SK-N-MC (cell line): ENCODE data around the gene PRTFDC1.

Source experiments
- EZH2 ChIP-seq: fragments of 200-600 bp; sonication (generic); IDR thresholded peaks from one replicate; pipeline ENCODE4 v1.6.1; 2017; ENCODE audit warnings: antibody characterized with exemption
- POLR2AphosphoS5 ChIP-seq: IDR thresholded peaks from 2 replicates; pipeline ENCODE4 v1.6.1; 2012; ENCODE audit warnings: mild to moderate bottlenecking, low read depth, low read length, borderline replicate concordance

DNA sequence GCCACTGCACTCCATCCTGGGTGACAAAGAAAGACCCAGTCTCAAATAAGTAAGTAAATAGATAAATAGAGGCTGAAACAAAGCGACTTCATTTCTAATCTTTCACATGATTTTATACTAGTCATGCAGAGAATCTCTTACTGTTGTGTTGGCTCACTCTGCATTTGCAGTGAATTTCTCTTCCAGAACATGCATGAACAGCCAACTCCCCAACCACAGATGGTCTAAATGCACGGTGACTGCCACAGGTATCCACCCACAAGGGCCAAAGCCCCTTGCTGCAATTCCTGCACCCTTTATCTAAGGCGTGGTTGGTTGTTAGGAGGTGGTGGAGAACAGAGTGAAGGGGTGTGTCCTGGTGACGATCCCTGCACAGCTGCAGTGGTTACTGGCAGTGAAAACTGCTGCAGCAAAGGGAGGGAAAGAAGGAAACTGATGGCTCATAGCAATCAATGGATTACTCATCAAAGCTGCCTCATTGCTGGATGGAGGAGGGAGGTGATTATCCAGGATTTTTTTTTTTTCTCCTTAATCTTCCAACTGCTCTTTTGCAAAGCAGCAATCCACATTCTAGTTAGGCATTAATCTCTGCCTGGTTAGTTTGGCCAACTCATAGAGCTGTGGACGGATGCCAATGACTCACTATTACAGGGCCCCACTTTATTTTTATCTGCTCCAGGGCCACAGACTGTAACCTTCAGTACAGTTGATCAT is 50.6 kb downstream of the PRTFDC1 start:
- TF ChIP-seq POLR2AphosphoS5 (no peak), EZH2 (no peak)
